ENCODE measurements around the gene WHRN. TPM values are rescaled to one million over a fixed set of nuclear protein-coding genes. Genes with fewer than 3 reads are reported as not detected.

Gene WHRN
- polyA plus RNA-seq, 1 donor (not counting 4 experiments of a cell fraction or from before 2014, with no cell fraction given) = 1.2 TPM

DNA sequence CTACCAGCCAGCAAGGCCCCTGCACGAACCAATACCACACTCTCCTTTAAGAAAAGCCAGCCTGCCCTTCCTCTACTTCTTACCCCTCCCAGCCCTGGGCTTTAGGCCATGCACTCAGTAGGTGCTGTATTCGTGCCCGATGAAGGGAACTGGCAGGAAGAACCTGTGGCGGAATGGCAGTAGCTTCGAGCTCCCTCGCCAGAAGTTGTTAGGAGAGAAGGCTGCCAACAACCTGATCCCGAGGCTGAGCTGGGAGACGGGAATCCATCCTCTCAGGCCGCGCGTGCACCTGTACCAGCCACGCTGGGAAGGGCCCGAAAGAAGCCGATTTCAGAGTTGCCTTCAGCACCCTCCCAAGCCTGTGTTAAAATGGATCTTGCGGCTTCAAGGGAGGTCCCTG, 72.2 kb downstream of the WHRN start:
- no peaks in the 10 kb centered on the region for H3K9me3 ChIP-seq (ENCODE audit: control insufficient read depth, low read depth, low read length)
- H4K20me1 ChIP-seq (ENCODE audit: control insufficient read depth, extremely low read depth, insufficient read depth, low read length) = no peaks in the 10 kb centered on the region
- TF ChIP-seq, protein P1, sequence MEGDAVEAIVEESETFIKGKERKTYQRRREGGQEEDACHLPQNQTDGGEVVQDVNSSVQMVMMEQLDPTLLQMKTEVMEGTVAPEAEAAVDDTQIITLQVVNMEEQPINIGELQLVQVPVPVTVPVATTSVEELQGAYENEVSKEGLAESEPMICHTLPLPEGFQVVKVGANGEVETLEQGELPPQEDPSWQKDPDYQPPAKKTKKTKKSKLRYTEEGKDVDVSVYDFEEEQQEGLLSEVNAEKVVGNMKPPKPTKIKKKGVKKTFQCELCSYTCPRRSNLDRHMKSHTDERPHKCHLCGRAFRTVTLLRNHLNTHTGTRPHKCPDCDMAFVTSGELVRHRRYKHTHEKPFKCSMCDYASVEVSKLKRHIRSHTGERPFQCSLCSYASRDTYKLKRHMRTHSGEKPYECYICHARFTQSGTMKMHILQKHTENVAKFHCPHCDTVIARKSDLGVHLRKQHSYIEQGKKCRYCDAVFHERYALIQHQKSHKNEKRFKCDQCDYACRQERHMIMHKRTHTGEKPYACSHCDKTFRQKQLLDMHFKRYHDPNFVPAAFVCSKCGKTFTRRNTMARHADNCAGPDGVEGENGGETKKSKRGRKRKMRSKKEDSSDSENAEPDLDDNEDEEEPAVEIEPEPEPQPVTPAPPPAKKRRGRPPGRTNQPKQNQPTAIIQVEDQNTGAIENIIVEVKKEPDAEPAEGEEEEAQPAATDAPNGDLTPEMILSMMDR (optimal IDR thresholded peaks at IDR 0.05 in 1 of 3, IDR thresholded peaks at IDR 0.05 in 1 of 3, conservative IDR thresholded peaks at IDR 0.05 in 1 of 3; ENCODE audit: extremely low read depth in 1 of 3, insufficient read depth in 2 of 3, low read length in 3 of 3) = no peak
- TF ChIP-seq EZH2 (IDR thresholded peaks at IDR 0.05; ENCODE audit: low read length) = no peak
- no peaks in the 10 kb centered on the region for H3K79me2 ChIP-seq (ENCODE audit: control insufficient read depth, insufficient read depth, low read length)
- H3K9me1 ChIP-seq (ENCODE audit: control insufficient read depth, extremely low read depth, insufficient read depth, low read length) = no peaks in the 10 kb centered on the region
- no peaks in the 10 kb centered on the region for H3K4me1 ChIP-seq (ENCODE audit: control insufficient read depth, extremely low read depth, insufficient read depth, low read length)
- dilution Hi-C loops (cut with MboI; ENCODE audit: extremely low pct_ligation_motif_present, low sequenced_read_pairs) = no loop called here
- no peak overlapping the region for H3K27ac ChIP-seq (ENCODE audit: control insufficient read depth, insufficient read depth, low read length)
- DNase-seq (ENCODE audit: low read depth, low spot score) (no peak), FAIRE-seq (no peak)
- H2AFZ ChIP-seq (ENCODE audit: control insufficient read depth, low read length) = no peak overlapping the region
- H3K4me2 ChIP-seq (ENCODE audit: control insufficient read depth, extremely low read depth, insufficient read depth, low read depth, low read length) = no peak overlapping the region
- H3K9ac ChIP-seq (ENCODE audit: control insufficient read depth, extremely low read depth, insufficient read depth, low read length) = no peak overlapping the region
- H3K4me3 ChIP-seq (ENCODE audit: control insufficient read depth in 2 of 3, extremely low read depth in 1 of 3, insufficient read depth in 2 of 3, low read depth in 1 of 3, low read length in 3 of 3) = no peak overlapping the region
- no peaks in the 10 kb centered on the region for H3K27me3 ChIP-seq (ENCODE audit: control insufficient read depth, extremely low read depth, insufficient read depth, low read length)
- H3K36me3 ChIP-seq (ENCODE audit: control insufficient read depth in 2 of 2, extremely low read depth in 1 of 2, insufficient read depth in 2 of 2, low read length in 2 of 2) = no peaks in the 10 kb centered on the region

DNA sequence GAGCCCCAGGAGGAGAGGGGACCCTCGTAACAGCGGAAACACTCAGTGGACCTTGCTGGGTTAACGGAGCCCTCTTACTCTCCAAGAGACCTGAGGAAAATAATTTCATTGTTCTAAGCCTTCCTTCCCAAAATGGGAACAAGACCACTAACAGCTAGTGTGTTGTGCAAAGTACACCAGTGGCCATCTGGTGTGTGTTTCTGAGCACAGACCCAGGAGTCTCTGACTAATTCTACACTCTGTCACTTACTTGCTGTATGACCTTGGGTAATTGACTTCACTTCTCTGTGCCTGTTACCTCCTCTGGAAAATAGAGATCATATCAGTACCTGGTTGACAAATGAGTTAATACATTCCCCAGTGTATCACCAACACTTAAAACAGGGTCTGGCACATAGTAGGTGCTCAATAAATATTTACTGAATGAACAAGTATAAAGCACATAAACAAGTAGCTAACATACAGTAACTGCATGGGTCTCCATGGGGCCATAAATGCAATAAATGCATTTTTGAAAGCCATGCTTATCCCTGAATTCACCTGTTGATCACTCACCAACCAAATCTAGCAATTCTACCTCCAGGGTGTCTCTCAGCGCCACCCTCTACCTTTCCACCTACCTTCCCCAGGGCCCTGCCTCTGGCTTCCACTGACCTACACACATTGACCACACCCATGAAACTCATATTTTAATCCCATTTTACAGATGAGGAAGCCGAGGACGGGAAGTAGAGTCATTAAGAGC, 72.8 kb downstream of the WHRN start:
- Histone ChIP-seq H3K4me2 (ENCODE audit: control insufficient read depth, extremely low read depth, insufficient read depth, low read depth, low read length) (no peak overlapping the region), H3K27me3 (ENCODE audit: control insufficient read depth, extremely low read depth, insufficient read depth, low read length) (no peaks in the 10 kb centered on the region), H4K20me1 (ENCODE audit: control insufficient read depth, extremely low read depth, insufficient read depth, low read length) (no peaks in the 10 kb centered on the region), H3K9me3 (ENCODE audit: control insufficient read depth, low read depth, low read length) (no peaks in the 10 kb centered on the region), H3K9ac (ENCODE audit: control insufficient read depth, extremely low read depth, insufficient read depth, low read length) (no peak overlapping the region), H3K4me3 (ENCODE audit: control insufficient read depth in 2 of 3, extremely low read depth in 1 of 3, insufficient read depth in 2 of 3, low read depth in 1 of 3, low read length in 3 of 3) (no peak overlapping the region), H3K36me3 (ENCODE audit: control insufficient read depth in 2 of 2, extremely low read depth in 1 of 2, insufficient read depth in 2 of 2, low read length in 2 of 2) (no peaks in the 10 kb centered on the region), H3K27ac (ENCODE audit: control insufficient read depth, insufficient read depth, low read length) (no peak overlapping the region), H3K79me2 (ENCODE audit: control insufficient read depth, insufficient read depth, low read length) (no peaks in the 10 kb centered on the region), H2AFZ (ENCODE audit: control insufficient read depth, low read length) (no peak overlapping the region), H3K4me1 (ENCODE audit: control insufficient read depth, extremely low read depth, insufficient read depth, low read length) (no peaks in the 10 kb centered on the region), H3K9me1 (ENCODE audit: control insufficient read depth, extremely low read depth, insufficient read depth, low read length) (no peaks in the 10 kb centered on the region)
- dilution Hi-C loops (cut with MboI; ENCODE audit: extremely low pct_ligation_motif_present, low sequenced_read_pairs) = no loop called here
- DNase-seq (ENCODE audit: low read depth, low spot score) (no peak), FAIRE-seq (no peak)
- TF ChIP-seq, protein P1 (optimal IDR thresholded peaks at IDR 0.05 in 1 of 3, IDR thresholded peaks at IDR 0.05 in 1 of 3, conservative IDR thresholded peaks at IDR 0.05 in 1 of 3; ENCODE audit: extremely low read depth in 1 of 3, insufficient read depth in 2 of 3, low read length in 3 of 3) = no peak
- no peak for TF ChIP-seq EZH2 (IDR thresholded peaks at IDR 0.05; ENCODE audit: low read length)

Measured in keratinocyte (primary cell).